Nucleus accumbens (tissue), 56 donors: ENCODE measurements around the gene SH3PXD2A.
"Not testable (repeated sequence)": the region's sequence is repeated elsewhere in the genome, so short reads cannot be mapped to it uniquely, and the experiment has no call there.

ENCODE experiments used
- DNase-seq, 56 donors: peaks; one replicate each; lab custom pipeline; 2025; lab: John Stamatoyannopoulos, UW

SH3PXD2A gene

DNA sequence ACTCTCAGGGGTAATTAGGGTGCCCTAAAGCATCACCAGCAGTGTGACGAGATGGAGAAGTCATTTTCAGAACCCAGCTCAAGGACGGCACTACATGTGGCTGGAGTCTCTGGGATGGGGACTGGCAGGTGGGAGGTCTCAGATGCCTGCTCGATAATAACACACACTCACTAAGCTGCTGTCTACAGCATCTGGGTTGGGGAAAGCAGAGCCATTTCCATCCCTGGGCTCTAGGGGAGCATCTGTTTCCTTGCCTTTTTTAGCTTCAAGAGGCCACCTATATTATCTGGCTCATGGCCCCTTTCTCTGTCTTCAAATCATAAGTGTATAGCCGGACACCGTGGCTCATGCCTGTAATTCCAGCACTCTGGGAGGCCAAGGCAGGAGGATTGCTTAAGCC lies 79.6 kb downstream of the SH3PXD2A start:
- no peak for DNase-seq

DNA sequence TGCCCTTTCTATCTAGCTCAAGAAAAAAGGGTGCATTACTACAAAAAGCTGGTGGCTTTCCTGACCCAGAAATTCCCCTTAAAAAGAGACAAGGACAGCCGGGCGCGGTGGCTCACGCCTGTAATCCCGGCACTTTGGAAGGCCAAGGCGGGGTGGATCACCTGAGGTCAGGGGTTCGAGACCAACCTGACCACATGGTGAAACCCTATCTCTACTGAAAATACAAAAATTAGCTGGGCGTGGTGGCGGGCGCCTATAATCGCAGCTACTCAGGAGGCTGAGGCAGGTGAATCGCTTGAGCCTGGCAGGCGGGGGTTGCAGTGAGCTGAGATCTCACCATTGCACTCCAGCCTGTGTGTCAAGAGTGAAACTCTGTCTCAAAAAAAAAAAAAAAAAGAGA lies 82.5 kb downstream of the SH3PXD2A start:
- DNase-seq = not testable (repeated sequence)

DNA sequence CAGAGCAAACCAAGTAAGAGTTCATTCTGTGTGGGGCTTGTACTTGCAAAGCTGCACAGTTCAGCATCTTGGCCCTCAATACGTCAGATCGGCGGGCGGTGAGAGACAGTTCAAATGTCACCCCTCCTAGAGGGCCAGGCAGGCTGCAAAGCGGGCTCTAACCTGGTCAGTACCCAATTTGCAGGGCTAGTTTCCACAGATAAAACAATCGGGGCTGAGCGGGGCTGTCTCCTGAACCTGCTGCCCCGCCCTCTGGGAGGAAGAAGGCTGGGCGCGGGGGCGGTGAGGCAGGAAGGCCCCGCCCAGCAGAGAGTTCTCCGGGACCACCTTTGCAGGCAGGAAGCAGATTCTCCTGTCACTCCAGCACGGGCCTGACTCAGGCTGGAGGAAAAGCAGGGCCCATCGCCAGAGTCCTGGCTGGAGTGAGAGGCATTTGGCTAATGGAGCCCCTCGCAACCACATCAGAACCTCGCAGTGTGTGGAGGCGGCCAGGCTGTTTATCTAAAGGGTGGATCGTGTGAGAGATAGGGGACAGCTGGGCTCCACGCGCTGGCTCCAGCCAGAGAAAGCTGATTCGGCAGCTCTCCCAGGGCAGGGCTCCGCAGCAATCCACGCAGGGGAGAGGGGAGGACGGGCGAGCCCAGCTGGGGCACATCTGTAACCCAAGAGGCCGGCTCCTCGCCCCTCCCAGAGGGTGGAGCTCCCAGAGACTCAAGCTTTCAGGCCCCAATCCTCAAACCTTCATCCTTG lies 83.1 kb downstream of the SH3PXD2A start:
- DNase-seq = peak in 39 of 56 donors; percentile 13 to 77 (median 44)

DNA sequence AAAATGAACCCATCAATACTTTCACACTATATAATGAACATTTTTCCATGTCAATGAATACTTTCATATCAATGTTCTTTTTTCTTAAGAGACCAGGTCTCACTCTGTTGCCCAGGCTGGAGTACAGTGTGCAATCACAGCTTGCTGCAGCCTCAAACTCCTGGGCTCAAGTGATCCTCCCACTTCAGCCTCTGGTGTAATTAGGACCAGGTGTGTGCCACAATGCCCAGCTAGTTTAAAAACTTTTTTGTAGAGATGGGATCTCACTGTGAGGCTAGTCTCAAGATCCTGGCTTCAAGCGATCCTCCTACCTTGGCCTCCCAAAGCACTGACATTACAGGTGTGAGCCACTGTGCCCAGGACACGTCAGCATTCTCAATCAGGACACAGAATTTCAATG lies 85.2 kb downstream of the SH3PXD2A start:
- no peak for DNase-seq

DNA sequence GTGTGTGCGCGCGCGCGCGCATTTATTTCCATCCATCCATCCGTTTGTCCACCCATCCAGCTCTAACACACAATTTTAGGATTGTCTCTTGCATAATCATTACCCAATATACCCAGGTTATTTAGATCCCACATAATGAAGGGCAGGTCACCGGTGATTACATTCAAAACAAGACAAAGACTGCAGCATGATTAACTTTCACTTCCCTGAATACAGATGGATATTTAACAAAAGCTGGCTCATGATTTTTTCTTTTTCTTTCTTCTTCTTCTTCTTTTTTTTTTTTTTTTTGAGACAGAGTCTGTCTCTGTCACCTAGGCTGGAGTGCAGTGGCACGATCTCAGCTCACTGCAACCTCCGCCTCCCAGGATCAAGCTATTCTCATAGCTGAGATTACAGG lies 86.2 kb downstream of the SH3PXD2A start:
- no peak for DNase-seq

DNA sequence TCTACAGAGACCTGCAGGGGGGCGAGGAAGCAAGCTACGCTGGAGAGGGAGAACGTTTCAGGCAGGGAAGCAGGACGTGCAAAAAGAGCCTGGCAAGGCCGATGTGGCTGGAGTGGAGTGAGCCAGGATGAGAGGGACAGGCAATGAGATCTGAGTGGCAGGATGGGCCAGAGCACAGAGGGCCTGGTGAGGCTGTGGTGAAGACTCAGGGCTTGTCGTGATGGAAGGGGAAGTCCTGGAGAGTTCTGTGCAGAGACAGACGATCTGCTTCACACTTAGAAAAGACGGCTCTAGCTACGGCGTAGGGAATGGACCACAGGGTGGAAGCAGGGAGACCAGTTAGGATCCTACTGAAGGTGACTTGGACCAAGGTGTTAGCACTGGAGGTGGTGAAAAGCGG lies 87.0 kb downstream of the SH3PXD2A start:
- DNase-seq = no peak

DNA sequence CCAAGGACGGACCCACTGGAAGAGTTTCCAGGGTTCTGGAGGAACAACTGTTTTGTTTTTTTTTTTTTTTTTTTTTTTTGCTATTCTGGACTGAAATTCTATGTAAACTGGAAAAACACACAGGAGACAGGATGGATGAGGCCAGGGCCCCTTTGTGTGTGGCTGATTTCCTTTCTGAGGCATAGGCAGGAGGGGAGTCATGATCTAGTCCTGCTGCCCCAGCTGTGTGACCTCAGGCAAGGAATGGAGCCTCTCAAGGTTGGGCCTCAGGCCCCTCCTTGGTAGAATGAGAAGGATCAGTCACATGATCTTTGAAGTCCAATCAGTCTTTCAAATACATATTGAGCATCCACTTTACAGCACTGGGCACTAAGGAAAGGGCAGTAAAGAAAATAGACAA lies 87.6 kb downstream of the SH3PXD2A start:
- DNase-seq = no peak

DNA sequence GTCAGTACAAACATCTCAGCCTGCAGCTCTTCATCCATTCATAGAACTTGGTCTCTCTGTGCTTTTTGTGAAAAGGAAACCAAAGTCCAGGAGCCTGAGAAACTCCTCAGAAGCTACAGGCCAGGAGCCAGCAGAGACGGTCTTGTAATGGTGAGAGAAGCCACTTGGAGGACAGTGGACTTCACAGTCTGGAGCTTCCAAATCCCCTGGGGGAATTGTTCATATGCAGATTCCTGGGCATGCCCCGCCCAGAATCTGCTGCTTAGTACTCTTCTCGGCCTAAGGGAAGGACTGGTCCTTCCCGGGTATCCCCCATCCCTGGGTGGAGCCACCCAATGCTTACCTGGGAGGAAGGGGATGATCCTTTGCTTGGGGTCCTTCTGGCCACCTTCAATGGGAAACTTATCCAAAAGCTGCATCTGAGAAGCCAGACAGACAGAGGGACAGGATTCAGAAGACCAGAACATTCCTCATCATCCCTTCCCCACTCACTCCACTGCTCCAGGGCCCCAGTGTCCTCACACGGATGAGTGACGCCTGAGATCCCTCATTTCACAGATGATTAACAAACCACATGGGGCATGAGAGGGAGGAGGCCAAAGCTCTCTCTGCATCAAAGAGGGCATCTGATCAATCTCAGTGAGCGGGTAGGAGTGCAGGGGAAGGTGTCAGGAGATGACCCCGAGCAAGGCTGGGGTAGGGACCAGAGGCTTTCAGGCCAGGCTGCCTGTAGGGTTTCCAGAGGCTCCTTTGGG lies 88.4 kb downstream of the SH3PXD2A start:
- DNase-seq = no peak

DNA sequence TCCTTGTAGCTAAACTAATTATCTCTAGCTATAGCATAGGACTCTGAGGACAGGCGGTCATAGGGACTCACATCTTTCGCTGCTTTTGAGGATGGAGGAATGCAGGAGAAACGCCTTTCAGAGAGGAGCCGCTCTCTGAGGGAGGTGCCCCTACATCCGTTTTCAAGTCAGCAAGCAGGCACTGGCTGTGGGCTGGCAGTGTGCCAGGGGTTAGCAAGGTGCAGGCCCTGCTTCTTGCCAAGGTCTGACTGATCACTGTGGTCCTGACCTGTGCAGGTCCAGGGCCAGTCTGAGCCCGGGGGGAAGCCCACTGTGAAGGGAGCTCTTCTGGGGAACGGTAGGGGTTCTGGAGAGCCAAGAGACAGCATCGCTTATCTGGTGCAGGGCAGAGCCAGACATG lies 89.4 kb downstream of the SH3PXD2A start:
- peak in 1 of 56 donors; percentile 3 for DNase-seq

DNA sequence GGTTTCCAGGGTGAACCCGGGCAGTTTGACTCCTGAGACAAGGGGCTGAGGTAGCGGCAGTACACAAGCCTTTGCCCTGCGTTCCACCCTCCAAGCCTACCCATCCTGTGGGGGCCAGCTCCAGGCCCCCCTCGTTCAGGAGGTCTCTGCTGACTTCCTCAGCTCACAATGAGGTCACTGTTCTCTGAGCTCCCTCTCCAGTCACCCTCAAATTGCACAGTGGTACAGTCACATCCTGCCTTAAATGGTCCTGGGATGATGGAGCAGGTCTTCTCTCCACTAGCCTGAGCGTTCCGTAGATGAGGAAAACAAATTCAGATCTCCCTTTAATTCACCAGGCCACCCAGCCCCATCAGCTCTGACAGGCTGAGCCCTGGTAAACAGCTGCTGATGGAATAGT lies 90.2 kb downstream of the SH3PXD2A start:
- no peak for DNase-seq

DNA sequence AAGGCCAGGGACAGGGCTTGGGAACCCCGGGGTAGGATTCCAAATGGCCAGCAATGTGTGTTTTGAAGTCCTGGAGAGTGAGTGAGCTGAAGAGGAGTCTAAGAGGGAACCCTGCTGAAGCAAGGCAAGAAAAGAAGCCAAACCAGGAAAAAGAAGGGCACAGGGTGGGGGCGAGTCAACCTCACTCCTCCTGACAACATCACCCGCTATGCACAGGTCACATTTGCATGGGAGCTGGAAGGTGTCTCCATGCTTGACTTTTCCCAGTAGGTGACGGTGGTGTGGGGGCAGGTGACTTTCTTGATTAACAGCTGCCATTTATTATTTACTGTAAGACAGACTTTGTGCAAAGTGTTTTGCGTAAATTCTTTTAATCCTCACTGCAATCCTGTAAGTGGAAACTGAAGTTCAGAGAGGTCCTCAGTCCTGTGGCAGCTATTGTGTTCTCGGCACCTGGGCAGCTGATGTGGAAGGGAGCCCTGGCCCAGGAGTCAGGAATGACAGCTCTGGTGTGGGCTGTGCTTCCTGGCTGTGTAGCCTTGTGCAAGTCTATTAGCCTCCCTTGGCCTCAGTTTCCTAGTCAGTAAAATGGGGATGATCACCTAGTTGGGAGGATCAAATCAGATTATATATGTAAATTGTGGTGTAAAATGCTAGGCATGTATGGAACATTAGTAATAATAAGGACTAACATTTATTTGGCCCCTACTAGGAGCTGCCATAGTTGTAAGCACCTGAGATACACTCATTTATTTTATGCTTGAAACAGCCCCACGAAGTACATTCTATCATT lies 90.9 kb downstream of the SH3PXD2A start:
- no peak for DNase-seq

DNA sequence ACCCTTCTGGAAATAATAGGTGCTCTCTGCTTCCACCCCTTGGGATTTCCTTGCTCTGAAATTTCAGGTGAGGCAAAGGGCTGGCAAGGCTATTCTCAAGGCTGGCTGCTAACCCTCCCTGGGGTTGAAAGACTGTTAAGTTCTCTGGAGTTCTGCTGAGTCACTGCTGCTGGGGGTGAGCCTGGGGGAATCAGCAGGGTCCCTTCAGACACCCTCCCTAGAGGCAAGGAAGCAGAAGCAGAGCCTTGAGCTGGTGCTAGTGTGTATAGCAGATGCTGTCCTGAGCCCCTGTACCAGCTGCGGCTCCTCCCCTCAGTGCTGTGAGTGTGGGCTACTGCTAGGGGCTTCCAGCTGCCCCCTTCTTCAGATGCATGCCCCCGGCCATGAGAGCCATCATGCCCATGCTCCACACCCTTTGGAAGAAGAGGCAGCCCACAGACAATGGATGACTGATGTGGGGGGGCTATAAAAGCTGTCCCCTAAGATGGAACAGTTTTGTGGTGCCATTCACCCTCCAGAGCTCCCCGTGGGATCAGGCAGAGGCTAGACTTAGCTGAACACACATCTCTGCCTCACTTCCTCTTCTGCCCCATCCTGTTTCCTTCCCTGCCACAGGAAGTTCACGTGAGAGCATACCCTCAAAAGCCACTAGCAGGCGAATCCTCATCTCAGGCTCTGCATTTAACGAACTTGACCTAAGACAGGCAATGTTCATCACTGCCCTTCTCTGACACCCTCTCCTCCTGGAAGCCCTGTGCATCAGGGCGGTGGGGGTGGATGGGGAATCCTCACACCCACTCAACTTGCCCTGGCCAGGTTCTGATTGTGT lies 91.8 kb downstream of the SH3PXD2A start:
- peak in 5 of 56 donors; percentile 8 to 18 (median 14) for DNase-seq

DNA sequence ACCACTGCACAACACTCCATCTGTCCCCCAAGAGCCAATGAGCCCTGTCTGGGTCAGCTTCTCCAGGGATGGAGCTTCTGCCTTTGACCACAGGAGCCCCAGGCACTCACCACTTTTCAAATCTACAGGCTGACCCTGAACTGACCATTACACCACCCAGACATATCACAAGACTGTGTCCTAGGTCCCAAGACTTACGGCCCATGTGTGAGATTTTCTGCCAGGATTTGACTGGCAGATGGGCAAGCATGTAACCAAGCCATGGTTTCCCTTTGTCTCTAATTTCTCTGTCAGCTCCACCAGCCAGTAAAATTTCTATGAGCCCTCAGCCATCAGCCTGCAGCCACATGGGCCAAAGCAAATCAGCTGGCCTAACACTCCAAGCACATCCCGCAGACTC lies 92.5 kb downstream of the SH3PXD2A start:
- no peak for DNase-seq

DNA sequence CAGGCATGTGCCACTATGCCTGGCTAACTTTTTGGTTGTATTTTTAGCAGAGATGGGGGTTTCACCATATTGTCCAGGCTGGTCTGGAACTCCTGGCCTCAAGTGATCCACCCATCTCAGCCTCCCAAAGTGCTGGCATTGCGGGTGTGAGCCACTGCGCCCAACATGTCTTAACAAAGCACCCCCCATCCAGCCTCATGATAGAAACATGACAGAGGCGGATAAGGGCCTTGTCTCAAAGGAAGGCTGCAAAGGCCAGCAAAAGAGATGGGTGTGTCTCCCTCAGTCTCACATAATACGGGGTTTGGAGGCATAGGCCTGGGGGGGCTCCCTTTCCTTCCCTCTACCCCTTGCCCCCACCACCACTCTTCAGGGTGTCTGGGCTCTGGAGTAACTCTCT lies 93.2 kb downstream of the SH3PXD2A start:
- no peak for DNase-seq

DNA sequence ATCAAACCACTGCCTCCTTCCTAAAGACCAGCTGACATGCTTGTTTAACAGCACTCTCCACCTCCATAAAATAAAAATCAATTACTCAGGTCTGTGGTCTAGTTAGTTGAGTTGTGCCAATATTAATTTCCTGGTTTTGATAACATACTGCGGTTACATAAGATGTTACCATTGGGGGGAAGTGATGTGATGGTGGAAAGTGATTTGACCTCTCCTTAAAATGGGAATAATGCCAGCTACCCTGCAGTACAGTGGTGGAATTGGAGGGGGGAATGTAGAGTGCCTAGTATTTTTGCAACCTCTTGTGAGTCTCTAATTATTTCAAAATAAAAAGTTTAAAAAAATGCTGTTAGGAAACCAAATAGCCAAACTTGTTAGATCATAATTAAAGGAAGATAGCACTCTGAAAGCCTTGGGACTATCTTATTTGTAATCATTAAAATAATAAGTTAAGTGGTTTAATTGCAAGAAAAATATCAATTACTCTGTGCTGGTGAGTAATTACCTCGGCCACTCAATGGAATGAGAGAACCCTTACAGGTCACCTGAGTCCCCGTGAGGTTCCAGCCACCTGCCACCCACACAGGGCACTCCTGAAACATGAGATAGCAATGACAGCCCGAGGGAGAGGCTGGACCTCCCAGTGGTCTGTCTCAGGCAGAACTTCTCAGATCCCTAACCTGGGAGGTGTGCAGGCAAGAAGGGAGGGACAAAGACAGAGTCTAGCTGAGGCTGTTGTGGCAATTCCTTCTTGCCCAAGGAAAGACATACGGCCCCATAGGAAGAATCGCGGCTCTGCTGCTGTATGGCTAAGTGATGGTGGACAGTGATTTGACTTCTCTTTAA lies 94.1 kb downstream of the SH3PXD2A start:
- no peak for DNase-seq

DNA sequence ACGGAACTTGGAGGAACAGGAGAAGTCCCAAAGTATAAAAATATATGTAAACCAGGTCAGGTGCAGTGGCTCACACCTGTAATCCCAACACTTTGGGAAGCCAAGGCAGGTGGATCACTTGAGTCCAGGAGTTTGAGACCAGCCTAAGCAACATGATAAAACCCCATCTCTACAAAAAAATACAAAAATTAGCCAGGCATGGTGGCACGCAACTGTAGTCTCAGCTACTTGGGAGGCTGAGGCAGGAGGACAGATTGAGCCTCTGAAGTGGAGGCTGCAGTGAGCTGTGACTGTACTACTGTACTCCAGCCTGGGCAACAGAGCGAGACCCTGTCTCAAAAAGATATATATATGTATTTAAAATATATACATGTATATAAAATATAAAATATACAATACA lies 95.1 kb downstream of the SH3PXD2A start:
- not testable (repeated sequence) for DNase-seq

DNA sequence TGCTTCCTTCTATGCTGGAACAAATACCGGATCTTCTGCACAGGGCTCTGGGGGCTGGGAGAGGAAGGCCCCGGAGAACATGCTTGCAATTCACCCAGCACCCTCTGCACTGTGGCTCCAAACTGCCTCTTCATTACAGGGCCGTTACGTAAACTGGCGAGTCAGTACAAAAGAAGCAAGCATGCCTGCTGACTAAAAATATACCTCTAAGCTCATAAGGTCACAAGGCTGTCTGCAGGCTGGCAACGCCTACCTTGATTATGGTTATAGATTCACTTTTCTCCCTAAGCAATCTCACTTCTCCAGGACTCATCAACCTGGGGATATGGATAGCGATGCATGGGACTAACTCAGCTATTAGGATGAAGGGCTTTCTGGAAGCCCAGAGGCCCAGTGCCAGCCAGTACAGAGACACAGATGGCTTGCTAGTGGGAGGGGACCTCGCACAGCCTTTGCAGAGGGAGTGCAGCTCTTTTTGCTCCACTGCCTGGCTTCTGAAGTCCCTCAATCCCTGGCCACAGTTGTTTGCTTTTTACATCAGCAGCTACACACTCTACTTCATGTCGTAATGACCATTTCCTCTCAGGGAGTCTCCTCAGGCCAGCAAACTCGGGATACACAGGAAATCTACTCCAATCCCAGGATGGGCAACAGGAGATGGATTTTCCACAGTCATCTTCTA lies 96.1 kb downstream of the SH3PXD2A start:
- peak in 48 of 56 donors; percentile 18 to 79 (median 52) for DNase-seq

DNA sequence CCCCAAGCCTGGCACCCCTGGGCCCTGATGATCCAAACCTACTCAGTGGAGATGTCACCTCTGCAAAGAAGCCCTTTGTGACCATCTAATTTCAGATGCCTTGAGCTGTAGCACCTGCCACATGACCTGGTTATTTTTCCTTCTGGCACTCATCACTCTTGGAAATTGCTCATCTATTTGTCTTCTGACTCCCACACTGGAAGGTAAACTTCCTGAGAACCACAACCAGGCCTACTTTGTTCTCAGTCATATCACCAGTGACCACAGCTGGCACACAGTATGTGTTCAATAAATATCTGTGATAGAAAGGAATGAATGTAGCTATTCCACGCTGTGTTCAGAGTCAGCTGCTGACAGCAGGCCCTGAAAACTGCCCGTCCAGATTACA lies 97.1 kb downstream of the SH3PXD2A start:
- DNase-seq = no peak
